Measurements from ENCODE around the gene OR2J3.

Gene OR2J3

DNA sequence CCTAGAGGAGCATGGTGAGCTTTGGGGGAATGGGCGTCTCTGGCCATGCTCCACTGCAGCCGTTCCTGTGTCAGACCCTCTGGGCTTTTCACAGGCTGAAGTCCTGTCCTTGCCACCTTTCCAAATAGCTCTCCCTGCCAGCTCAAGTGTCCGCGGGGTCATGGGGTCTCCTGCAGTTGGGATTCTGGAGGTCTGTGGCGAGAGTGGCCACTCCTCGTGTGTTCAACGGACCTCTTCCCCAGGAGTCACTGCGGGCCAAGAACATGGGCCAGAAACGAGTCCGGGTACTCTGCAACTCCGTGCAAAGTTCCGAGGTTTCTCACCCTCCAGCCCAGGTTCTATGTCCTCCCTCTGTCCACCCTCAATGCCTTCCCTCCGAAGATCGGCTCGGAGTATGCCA, 25.4 kb upstream of the OR2J3 start:
- H3K79me2 ChIP-seq (ENCODE audit: insufficient read depth, low read depth): no peaks in the 10 kb centered on the region
- H3K27ac ChIP-seq: no peak overlapping the region
- no peaks in the 10 kb centered on the region for H3K36me3 ChIP-seq (ENCODE audit: insufficient read depth)
- no peaks in the 10 kb centered on the region for H3K27me3 ChIP-seq (ENCODE audit: insufficient read depth, low read depth)
- H3K4me3 ChIP-seq (IDR thresholded peaks at IDR 0.05; ENCODE audit: insufficient read depth, low read depth, low read length): no peak overlapping the region
- no peak overlapping the region for H3K9ac ChIP-seq
- H3K4me1 ChIP-seq (ENCODE audit: low read depth, poor library complexity, severe bottlenecking): no peaks in the 10 kb centered on the region
- H2AFZ ChIP-seq (ENCODE audit: low read depth): no peak overlapping the region
- no peak overlapping the region for H3K4me2 ChIP-seq
- no peaks in the 10 kb centered on the region for H4K20me1 ChIP-seq (ENCODE audit: insufficient read depth)
- TF ChIP-seq, protein P1, sequence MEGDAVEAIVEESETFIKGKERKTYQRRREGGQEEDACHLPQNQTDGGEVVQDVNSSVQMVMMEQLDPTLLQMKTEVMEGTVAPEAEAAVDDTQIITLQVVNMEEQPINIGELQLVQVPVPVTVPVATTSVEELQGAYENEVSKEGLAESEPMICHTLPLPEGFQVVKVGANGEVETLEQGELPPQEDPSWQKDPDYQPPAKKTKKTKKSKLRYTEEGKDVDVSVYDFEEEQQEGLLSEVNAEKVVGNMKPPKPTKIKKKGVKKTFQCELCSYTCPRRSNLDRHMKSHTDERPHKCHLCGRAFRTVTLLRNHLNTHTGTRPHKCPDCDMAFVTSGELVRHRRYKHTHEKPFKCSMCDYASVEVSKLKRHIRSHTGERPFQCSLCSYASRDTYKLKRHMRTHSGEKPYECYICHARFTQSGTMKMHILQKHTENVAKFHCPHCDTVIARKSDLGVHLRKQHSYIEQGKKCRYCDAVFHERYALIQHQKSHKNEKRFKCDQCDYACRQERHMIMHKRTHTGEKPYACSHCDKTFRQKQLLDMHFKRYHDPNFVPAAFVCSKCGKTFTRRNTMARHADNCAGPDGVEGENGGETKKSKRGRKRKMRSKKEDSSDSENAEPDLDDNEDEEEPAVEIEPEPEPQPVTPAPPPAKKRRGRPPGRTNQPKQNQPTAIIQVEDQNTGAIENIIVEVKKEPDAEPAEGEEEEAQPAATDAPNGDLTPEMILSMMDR (conservative IDR thresholded peaks at IDR 0.05; ENCODE audit: low read depth, low read length): no peak

DNA sequence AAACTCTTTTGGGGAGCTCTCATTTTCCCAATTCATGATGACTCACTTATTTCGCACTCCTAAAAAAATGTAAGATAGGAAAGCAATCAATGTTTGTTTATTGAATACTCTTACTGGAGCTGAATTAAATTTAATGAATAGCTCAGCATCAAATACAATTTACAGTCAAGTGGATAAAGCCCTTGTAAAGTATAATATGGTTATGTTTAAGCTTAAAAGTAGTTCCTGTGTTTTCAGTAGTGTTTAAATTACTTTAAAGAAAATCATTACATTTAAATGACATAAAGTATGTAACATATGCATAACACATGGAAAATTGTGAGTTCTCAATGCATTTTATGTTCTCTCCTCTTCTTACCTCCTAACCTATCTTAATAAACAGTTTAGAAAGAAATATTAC, 20.6 kb upstream of the OR2J3 start, which contains the start of gene OR2B3:
OR2B3 (minus strand) TSS at position 101 of the 400 bp plus-strand sequence; CDS start at position 36, 65 bp downstream.
- no peak within 1 kb of the TSS for H2AFZ ChIP-seq (ENCODE audit: low read depth)

DNA sequence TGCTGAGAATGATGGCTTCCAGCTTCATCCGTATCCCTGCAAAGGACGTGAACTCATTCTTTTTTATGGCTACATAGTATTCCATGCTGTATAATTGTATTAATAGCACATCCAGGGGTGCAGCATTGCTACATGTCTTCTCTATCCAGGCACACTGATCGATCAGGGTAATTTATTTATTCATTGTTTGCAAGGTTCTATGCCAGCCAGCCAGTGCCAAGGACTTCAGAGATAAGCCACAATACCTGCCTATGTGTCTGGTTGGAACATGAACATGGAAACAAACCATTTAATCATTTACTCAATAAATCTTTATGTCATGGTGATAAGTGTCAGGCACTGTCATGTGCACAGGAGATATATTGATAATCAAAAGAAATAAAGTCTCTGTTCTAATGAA, 14.9 kb upstream of the OR2J3 start:
- Histone ChIP-seq H3K27ac (no peak overlapping the region), H3K36me3 (ENCODE audit: insufficient read depth) (no peaks in the 10 kb centered on the region), H3K9ac (no peak overlapping the region), H3K4me1 (ENCODE audit: low read depth, poor library complexity, severe bottlenecking) (no peaks in the 10 kb centered on the region), H4K20me1 (ENCODE audit: insufficient read depth) (no peaks in the 10 kb centered on the region), H2AFZ (ENCODE audit: low read depth) (no peak overlapping the region), H3K79me2 (ENCODE audit: insufficient read depth, low read depth) (no peaks in the 10 kb centered on the region), H3K4me3 (IDR thresholded peaks at IDR 0.05; ENCODE audit: insufficient read depth, low read depth, low read length) (no peak overlapping the region), H3K4me2 (no peak overlapping the region), H3K27me3 (ENCODE audit: insufficient read depth, low read depth) (no peaks in the 10 kb centered on the region)
- TF ChIP-seq, protein P1 (conservative IDR thresholded peaks at IDR 0.05; ENCODE audit: low read depth, low read length): no peak

More for the DNA sequence above, 20.6 kb upstream of the OR2J3 start, which contains the start of gene OR2B3:
- Histone ChIP-seq H3K4me1 (ENCODE audit: low read depth, poor library complexity, severe bottlenecking) (no peaks in the 10 kb centered on the region), H3K27ac (no peak within 1 kb of the TSS), H3K4me3 (IDR thresholded peaks at IDR 0.05; ENCODE audit: insufficient read depth, low read depth, low read length) (no peak within 1 kb of the TSS), H4K20me1 (ENCODE audit: insufficient read depth) (no peaks in the 10 kb centered on the region), H3K27me3 (ENCODE audit: insufficient read depth, low read depth) (no peaks in the 10 kb centered on the region), H3K79me2 (ENCODE audit: insufficient read depth, low read depth) (no peaks in the 10 kb centered on the region), H3K4me2 (no peak within 1 kb of the TSS), H3K9ac (no peak within 1 kb of the TSS), H3K36me3 (ENCODE audit: insufficient read depth) (no peaks in the 10 kb centered on the region)
- TF ChIP-seq, protein P1 (conservative IDR thresholded peaks at IDR 0.05; ENCODE audit: low read depth, low read length): no peak

DNA sequence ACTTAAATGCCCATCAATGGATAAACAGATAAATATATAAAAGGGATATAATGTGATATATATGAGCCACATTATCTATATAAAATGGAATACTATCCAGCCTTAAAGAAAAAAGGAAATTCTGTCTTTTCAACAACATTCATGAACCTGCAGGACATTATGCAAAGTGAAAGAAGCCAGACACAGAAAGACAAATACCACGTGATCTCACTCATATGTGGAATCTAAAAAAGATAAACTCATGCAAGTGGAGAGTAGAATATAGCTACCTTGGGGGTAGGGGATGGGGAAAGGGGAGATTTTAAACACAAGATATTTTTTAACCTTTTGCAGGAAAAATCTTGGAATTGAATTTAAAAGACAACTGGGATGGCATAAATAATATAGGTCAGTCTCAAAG, 10.1 kb upstream of the OR2J3 start:
- H3K27me3 ChIP-seq (ENCODE audit: insufficient read depth, low read depth): no peaks in the 10 kb centered on the region
- H3K9ac ChIP-seq: no peak overlapping the region
- H2AFZ ChIP-seq (ENCODE audit: low read depth): no peak overlapping the region
- TF ChIP-seq, protein P1 (conservative IDR thresholded peaks at IDR 0.05; ENCODE audit: low read depth, low read length): no peak
- no peaks in the 10 kb centered on the region for H4K20me1 ChIP-seq (ENCODE audit: insufficient read depth)
- no peaks in the 10 kb centered on the region for H3K79me2 ChIP-seq (ENCODE audit: insufficient read depth, low read depth)
- H3K4me3 ChIP-seq (IDR thresholded peaks at IDR 0.05; ENCODE audit: insufficient read depth, low read depth, low read length): no peak overlapping the region
- no peak overlapping the region for H3K4me2 ChIP-seq
- H3K36me3 ChIP-seq (ENCODE audit: insufficient read depth): no peaks in the 10 kb centered on the region
- no peaks in the 10 kb centered on the region for H3K4me1 ChIP-seq (ENCODE audit: low read depth, poor library complexity, severe bottlenecking)
- H3K27ac ChIP-seq: no peak overlapping the region

Data from KMS-11 (cell line).